GM19467 (cell line): Measurements from ENCODE around the gene MCRS1.
"Not testable (repeated sequence)": the region's sequence is repeated elsewhere in the genome, so short reads cannot be mapped to it uniquely, and the experiment has no call there.

Experiments used
- ATAC-seq: cut with Tn5 transposase; IDR thresholded peaks from one replicate; pipeline ENCODE4 v1.9.1; 2021; ENCODE audit warnings: mild to moderate bottlenecking, moderate library complexity; ENCODE audit not compliant: unreplicated experiment

The MCRS1 gene

DNA sequence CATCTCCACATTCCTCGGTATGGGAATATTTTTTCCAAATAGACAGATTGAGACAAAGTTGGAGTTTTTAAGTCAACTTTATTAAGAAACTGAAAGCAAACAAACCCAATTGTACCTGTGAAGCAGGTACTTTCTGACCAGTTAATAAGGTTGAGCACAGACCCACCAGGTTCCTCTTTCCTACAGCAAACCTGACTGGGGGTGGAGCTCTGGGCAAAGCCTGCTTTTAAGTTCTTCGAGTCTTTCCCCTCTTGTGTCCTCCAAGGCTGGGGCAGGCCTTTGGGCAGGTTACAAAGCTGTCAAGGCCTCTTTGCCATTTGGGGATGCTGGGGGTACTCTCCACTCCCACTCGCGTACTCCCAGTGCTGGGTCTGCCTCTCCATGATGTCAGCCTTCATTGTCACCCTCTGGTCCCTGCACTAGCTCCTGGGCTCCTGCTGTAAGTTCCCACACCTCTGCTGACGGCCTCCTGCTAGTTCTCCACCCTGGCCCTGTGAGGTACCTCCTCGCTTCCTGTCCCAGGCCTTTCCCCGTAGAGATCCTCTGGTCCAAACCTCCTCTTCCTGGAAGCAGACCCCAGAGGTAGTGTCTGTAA is 25.9 kb downstream of the MCRS1 start:
- no peak for ATAC-seq

DNA sequence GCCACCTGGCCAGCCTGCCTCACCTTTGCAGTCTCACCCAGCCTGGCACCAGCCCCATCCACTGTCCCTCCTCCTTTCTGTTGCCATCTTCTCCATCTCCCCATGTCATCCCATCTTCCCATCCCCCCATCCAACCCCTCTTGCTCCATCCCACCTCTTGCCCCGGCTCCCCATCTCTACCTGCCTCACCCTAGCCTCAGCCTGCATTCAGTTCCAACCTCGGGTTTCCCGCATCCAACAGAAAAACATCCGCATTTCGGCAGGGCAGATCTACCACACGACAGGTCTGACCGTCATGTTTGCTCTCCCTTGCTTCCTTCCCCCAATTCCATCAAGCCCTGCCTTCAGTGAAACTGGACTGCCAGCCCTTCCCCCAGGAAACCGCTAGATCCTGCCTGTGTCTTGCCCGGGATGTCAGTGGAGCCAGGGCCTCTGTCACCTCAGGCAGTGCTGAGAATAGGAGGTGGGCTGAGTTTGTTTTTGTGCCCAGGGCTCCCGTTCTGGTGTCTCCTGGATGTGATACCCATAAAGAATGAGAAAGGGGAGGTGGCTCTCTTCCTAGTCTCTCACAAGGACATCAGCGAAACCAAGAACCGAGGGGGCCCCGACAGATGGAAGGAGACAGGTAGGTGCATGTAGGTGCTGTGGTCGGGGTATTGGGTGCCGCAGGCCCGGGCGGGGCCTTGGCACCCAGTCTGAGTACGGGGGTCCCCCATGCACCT is 26.6 kb downstream of the MCRS1 start:
- ATAC-seq, result no peak

DNA sequence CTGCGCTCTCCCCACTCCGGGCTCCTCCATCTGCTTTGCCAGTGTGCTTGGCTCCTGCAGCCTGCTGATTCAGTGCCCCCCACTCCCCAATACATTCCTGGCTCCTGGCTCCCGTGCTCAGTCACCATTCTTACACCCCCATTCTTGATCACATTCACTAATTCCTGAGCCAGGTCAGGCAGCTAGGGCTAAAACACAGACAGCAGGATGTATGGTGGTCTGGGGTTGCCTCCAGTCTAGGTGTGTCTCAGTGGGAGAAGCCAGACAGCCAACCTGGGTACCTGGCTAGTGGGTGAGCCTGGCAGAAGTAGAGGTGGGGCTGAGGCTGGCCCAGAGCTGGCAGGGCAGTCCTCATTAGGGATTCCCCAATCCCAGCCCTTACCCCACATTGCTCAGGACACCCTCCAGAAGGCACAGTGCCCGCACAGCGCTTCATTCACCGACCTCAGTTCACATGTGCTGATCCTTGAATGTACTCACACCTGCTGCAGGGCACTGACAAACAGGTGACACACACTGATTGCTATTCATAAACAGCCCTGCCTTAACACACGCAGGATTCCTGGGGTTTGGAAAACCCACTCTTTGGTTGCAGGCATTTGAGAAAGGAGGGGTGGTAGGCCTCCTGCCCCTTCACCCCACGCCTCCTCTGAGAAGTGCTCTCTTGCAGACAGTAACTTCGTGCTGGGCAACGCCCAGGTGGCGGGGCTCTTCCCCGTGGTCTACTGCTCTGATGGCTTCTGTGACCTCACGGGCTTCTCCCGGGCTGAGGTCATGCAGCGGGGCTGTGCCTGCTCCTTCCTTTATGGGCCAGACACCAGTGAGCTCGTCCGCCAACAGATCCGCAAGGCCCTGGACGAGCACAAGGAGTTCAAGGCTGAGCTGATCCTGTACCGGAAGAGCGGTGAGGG is 27.5 kb downstream of the MCRS1 start:
- ATAC-seq, result no peak

DNA sequence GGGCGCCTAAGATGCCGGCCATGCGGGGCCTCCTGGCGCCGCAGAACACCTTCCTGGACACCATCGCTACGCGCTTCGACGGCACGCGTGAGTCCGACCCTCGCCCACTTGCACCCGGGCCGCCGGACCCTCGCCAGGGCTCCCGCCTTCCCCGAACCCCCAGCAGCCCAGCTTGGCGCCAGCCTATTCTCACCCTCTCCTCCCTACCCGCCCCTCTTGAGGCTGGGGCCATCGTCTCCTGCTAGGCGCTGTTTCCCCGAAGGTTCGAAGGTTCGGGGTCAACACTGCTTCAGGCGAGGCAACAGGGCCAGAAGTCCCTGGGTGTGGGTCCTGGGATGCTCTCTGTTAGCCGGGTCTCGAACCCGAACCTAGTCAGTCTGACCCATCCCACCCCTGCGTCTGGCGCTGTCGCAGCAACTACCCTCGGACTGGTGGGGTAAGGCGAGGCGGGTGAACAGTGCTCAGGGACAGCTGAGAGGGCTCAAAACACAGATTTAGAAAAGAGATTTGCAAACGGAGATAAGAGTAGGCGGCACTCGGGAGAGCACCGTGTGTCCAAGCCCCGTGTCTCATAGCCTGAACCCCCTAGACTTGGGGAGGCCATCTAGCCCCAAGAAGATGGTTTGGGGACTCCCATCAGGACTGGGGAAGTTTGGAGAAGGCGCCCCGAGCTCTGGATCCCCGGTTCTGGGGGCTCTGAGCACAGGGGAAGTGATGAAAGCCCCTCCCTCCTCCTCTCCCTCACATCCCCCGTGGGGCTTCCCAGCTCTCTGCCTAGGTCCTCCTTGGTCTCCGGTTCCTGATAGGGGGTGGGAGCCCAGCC is 28.3 kb downstream of the MCRS1 start:
- no peak for ATAC-seq

GRCh38 chr12:49538510-49539403 is 29.2 kb downstream of the MCRS1 start, which contains the start of gene KCNH3:
KCNH3 (plus strand) TSS chr12:49539030; CDS start chr12:49539417, 387 bp downstream.
- no peak for ATAC-seq

DNA sequence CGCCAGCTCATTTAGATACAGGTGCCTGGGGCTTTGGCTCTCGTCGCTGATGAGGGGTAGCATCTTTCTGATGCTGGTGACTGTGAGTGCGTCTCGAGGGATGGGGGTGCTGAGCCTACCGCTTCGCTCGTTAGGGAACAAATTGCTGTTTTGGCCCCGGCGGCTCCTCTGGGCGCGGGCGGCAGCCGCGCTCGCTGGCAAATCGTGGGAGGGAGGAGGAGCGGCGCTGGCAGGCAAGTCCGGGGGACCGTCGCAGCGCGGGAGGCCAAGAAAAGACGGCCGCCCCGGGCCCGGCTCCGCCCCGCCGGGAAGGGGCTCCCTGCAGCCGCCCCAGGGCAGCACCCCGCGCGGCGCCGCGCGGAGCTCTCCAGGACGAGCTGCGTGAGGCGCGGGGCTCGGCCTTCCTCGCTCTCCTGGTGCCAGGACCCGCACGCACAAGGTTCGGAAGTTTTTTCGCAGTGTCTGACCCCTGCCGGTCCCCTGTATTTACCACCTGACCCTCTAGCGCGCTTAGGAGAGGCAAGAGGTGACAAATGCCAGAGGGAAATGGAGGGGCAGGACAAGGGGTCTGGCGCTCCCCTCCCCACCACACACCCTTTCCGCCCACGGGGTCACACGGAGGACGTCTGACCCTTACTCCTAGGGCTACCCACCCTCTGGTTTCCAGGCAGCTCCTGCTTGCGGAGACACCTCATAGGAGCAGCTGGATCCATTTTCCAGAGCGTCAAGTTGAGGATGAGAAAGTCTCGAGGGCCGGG is 30.0 kb downstream of the MCRS1 start:
- ATAC-seq, result no peak

GRCh38 chr12:49537231-49537751 is 30.7 kb downstream of the MCRS1 start:
- ATAC-seq, result no peak

DNA sequence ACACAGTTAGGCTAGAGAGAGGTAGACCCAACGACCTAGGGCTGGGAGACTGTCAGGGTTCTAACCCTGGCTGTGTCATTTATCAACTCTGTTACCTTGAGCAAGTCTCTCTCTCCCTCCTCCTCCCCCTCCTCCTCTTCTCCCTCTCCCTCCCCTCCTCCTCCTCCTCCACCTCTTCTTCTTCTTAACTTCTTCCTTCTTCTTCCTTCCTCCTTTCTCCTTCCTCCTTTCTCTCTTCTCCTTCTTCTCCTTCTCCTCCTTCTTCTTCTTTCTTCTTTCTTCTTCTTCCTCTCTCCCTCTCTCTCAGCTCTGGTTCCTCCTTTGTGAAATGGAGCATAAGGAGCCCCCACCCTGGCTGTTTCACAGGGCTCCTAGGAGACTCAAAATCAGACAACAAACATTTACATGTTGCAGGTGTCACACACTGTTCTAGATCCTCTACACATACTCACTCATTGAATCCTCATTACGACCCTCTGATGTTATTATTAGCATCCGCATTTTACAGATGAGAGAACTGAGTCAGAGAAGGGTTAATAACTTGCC is 31.3 kb downstream of the MCRS1 start:
- ATAC-seq, result no peak

DNA sequence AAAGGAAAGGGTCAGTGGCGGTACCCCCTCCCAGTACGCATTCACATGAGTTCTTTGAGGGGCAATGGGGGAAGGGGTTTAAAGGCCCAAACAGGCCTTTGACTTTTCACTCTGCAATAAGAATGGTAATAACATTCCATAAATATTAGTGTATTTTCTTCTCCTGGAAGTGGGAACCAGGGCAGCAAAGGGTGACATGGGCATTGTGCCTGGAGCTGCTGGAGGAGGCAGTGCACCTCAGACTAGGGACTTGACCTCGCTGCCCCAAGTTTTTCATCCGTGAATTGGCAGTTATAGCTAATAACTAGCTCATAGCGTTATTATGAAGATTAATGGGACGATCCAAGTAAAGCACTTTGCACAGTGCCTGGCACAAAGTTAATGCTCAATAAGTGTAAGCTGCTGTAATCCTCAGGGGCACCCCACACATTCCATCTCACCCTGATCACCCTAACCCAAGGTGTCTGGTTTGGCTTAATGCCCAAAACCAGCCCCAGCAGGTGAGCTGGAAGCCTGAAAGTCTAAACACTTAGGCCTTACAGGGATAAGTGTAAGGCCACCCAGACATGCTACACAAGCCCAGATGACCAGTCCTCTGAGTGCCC is 31.9 kb downstream of the MCRS1 start:
- no peak for ATAC-seq

DNA sequence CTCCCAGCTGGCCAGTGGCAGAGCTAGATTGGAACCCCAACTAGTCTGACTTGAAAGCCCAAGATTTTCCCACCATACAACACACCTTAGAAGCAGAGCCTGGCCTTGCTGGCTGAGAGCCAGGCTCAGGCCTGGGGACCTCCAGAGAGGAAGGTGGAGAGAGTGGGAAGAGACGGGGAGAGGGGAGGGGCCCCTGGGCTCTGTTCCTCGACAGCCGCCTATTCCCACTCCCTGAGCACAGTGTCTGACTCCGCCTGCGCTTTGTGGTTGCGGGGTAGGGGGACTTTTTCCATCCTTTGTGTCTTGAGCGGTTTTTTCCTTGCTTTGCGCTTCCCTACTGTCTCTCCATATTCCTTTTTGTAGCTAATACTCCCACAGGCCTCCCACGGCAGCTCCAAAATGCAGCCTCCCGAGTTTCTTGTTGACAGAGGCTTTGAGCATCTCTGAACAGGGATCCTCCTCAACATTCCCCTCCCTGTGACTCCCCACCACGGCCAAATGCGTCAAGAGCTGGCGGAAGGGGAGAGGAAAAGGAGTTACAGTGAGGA is 33.1 kb downstream of the MCRS1 start:
- no peak for ATAC-seq

DNA sequence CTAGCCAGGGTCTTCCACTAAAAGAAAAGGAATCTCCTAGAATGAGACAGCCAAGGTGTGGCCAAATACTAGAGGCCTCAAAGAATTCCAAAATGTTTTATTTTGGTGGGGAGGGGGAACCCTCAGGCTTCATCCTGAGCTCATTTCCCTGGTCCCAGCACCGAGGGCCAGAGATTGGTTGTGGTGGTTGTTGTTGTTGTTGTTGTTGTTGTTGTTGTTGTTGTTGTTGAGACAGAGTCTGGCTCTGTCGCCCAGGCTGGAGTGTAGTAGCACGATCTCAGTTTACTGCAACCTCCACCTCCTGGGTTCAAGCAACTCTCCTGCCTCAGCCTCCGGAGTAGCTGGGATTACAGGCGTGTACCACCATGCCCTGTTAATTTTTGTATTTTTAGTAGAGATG is 33.8 kb downstream of the MCRS1 start:
- not testable (repeated sequence) for ATAC-seq

GRCh38 chr12:49533331-49533730 is 34.6 kb downstream of the MCRS1 start:
- no peak for ATAC-seq

- ATAC-seq, result no peak
Observed at GRCh38 chr12:49531745-49532144, 36.2 kb downstream of the MCRS1 start.

DNA sequence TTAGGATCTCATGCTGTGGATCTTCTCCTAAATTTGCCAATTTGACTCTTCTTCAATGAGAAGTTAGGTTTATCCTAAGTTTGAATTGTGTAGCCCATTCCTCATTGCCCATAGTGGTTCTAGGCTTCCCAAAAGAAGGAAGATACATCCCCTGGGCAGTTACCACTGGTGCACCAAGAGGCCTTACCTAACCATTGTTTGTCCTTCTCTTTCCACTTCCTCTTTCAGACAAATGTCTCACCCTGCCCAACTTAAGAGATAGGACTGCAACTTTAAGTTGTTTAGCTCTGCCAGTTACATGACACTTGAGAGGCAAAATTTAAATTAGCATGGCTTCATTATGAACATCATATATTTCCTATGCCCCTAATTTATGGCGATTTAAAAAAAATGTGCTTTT is 38.5 kb downstream of the MCRS1 start:
- ATAC-seq, result no peak

DNA sequence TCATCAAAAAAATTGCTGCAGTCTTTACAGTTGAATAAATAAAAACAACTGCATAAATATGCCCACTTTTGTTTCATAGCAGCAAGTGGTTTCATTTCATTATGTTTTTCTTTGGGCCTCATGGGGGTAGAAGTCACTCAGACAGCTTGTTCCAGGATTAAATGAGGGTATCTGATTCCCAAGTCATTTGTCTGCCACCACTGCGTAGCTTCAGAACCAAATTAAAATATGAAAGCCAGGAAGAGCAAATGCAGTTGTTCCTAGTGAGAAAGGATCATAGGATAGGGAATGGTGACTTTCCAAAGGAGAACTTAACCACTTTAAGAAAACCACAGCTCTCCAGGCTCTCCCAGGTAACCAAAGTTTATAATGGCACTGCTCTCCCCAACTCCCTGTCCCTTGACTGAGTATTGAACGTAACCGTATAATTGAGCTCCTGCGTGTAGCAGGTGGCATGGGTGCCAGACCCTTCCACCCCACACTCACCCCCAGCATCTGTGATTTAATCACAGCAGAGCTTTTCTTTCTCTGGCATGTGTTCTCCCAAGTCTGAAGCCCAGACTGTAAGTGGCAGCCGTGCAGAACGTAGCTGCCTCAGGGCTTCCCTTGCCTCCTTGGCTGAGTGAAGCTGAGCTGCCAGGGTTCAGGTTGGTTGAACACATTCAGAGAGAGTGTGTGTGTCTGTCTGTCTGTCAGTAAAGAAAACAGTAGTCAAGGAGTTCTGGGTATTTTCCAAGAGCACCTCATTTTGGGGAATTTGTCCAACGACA is 40.4 kb downstream of the MCRS1 start:
- no peak for ATAC-seq

DNA sequence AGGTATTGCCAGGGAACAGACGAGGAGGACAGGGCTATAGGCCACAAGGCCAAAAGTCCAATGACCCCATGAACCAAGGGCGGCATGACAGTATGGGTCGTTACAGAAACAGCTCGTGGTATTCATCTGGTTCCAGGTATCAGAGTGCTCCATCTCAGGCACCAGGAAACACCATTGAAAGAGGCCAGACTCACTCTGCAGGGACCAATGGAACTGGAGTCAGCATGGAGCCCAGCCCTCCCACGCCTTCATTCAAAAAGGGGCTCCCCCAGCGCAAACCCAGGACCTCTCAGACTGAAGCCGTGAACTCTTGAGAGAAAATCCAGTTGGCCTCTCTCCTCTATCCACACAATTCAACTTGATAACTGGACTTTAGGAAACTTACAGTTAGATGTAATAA is 42.0 kb downstream of the MCRS1 start:
- ATAC-seq, result no peak

DNA sequence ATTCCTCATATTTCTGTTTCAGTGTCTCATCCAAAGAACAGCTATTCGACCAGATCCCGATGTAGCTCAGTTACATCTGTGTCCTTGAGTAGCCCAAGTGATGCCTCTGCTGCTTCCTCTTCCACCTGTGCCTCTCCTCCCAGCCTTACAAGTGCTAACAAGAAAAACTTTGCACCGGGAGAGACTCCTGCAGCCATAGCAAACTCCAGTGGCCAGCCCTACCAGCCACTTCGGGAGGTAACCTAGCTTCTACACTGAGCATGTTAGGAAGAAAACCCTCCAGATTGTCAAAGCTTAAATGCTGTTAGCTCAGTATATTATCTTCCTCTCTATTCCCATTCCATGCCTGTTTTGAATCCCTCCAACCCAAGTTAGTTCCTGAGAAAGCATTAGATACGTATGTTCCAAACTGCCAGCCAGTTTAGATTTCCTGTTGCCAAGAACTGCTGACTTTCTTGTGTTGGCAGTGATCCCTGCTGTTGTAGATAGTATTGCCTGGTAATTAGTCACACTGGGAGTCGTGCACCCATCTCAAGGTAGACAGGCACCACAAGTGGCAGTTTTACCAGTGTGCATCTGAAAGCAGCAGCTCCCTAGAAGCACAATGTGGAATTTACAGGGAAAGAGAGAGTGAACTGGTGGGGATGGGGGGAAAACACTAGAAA is 43.1 kb downstream of the MCRS1 start:
- ATAC-seq, result no peak
